Activated CD4-positive, alpha-beta T cell treated with anti-CD3 and anti-CD28 coated beads, Interleukin-2, amount 10 ng/mL, durations not matched to agents 7 days and 5 days (primary cell): ENCODE results near the gene NLRP10. TPM values are rescaled to one million over a fixed set of nuclear protein-coding genes. Genes with fewer than 3 reads are reported as not detected.

Experiments
- CTCF ChIA-PET: fragments of 350-600 bp; sonication (Branson Sonifier 250); formaldehyde crosslinking; loops from one replicate; lab custom pipeline; 2021; ENCODE audit warnings: antibody characterized with exemption; lab: Charles Lee
- POLR2A ChIA-PET: fragments of 350-600 bp; sonication (Branson Sonifier 250); formaldehyde crosslinking; loops from one replicate; lab custom pipeline; 2021; ENCODE audit warnings: antibody characterized with exemption; lab: Charles Lee
- DNase-seq: peaks from one replicate; pipeline ENCODE4 v3.0.0-alpha.2; 2020
- H3K27ac Mint-ChIP-seq: one replicate; pipeline ENCODE4 v1.8.0; 2021; ENCODE audit warnings: mild to moderate bottlenecking, moderate library complexity, mixed read lengths
- H3K27me3 Mint-ChIP-seq: one replicate; pipeline ENCODE4 v1.8.0; 2021; ENCODE audit warnings: mixed read lengths
- H3K36me3 Mint-ChIP-seq: one replicate; pipeline ENCODE4 v1.8.0; 2021; ENCODE audit warnings: low read depth, mixed read lengths
- H3K4me1 Mint-ChIP-seq: one replicate; pipeline ENCODE4 v1.8.0; 2021; ENCODE audit warnings: mixed read lengths
- H3K4me3 Mint-ChIP-seq: one replicate; pipeline ENCODE4 v1.8.0; 2021; ENCODE audit warnings: mild to moderate bottlenecking, moderate library complexity, mixed read lengths
- H3K9me3 Mint-ChIP-seq: one replicate; pipeline ENCODE4 v1.8.0; 2021; ENCODE audit warnings: mixed read lengths
- total RNA-seq, 2 experiments: library from RNA; stranded (reverse); gene quantifications; one replicate each; pipeline ENCODE4 v1.2.3, GENCODE V29; 2021

The NLRP10 gene
- total RNA-seq, 2 experiments from 2014 or later: not detected

- H3K4me1 Mint-ChIP-seq: no peaks in the 10 kb centered on the region
- H3K27me3 Mint-ChIP-seq: no peaks in the 10 kb centered on the region
- H3K9me3 Mint-ChIP-seq: no peaks in the 10 kb centered on the region
- H3K36me3 Mint-ChIP-seq: no peaks in the 10 kb centered on the region
- H3K27ac Mint-ChIP-seq: no peak overlapping the region
- H3K4me3 Mint-ChIP-seq: no peak overlapping the region
- ChIA-PET POLR2A (no interaction called here), CTCF (no interaction called here)
- DNase-seq: no peak
Observed at GRCh38 chr11:7918141-7918540, 47.1 kb downstream of the NLRP10 start.

Other genes with a start within 250 kb of the NLRP10 start
- not detected for gene OR5P2, start 168.5 kb downstream of the NLRP10 start, total RNA-seq
- not detected for gene OR5P3, start 134.6 kb downstream of the NLRP10 start, total RNA-seq
- gene OR10A6, start 34.2 kb downstream of the NLRP10 start, total RNA-seq: not detected
- not detected for gene OR10A3, start 23.7 kb downstream of the NLRP10 start, total RNA-seq
- gene EIF3F, start 21.9 kb upstream of the NLRP10 start, total RNA-seq: 100 to 1,000 TPM; 256 to 262 TPM
- under 1 TPM; 0.08 to 0.12 TPM for gene TUB, start 115.8 kb upstream of the NLRP10 start, total RNA-seq
- 10 to 100 TPM; 16.9 to 20.1 TPM for gene RIC3, start 203.6 kb upstream of the NLRP10 start, total RNA-seq